ENCODE measurements around the gene UNC45B. TPM values are rescaled to one million over a fixed set of nuclear protein-coding genes. Genes with fewer than 3 reads are reported as not detected.

UNC45B gene
- total RNA-seq, 1 donor from 2014 or later: not detected

GRCh38 chr17:35235289-35235688, 87.7 kb downstream of the UNC45B start:
- Histone ChIP-seq H3K27ac (no peak overlapping the region), H3K9me3 (no peaks in the 10 kb centered on the region), H3K4me3 (no peak overlapping the region), H3K4me1 (no peaks in the 10 kb centered on the region), H3K27me3 (no peaks in the 10 kb centered on the region), H3K36me3 (no peaks in the 10 kb centered on the region)
- TF ChIP-seq, protein P1, sequence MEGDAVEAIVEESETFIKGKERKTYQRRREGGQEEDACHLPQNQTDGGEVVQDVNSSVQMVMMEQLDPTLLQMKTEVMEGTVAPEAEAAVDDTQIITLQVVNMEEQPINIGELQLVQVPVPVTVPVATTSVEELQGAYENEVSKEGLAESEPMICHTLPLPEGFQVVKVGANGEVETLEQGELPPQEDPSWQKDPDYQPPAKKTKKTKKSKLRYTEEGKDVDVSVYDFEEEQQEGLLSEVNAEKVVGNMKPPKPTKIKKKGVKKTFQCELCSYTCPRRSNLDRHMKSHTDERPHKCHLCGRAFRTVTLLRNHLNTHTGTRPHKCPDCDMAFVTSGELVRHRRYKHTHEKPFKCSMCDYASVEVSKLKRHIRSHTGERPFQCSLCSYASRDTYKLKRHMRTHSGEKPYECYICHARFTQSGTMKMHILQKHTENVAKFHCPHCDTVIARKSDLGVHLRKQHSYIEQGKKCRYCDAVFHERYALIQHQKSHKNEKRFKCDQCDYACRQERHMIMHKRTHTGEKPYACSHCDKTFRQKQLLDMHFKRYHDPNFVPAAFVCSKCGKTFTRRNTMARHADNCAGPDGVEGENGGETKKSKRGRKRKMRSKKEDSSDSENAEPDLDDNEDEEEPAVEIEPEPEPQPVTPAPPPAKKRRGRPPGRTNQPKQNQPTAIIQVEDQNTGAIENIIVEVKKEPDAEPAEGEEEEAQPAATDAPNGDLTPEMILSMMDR (IDR thresholded peaks at IDR 0.05): no peak
- intact Hi-C loops (cut with DNase I): no loop called here
- no peak for DNase-seq (ENCODE audit: low spot score in 2 of 2)

GRCh38 chr17:35235917-35236316, 88.3 kb downstream of the UNC45B start:
- no peaks in the 10 kb centered on the region for H3K27me3 ChIP-seq
- no peak for DNase-seq (ENCODE audit: low spot score in 2 of 2)
- intact Hi-C loops (cut with DNase I): no loop called here
- H3K4me1 ChIP-seq: no peaks in the 10 kb centered on the region
- no peaks in the 10 kb centered on the region for H3K36me3 ChIP-seq
- H3K27ac ChIP-seq: no peak overlapping the region
- no peak overlapping the region for H3K4me3 ChIP-seq
- no peaks in the 10 kb centered on the region for H3K9me3 ChIP-seq
- TF ChIP-seq, protein P1 (IDR thresholded peaks at IDR 0.05): no peak

DNA sequence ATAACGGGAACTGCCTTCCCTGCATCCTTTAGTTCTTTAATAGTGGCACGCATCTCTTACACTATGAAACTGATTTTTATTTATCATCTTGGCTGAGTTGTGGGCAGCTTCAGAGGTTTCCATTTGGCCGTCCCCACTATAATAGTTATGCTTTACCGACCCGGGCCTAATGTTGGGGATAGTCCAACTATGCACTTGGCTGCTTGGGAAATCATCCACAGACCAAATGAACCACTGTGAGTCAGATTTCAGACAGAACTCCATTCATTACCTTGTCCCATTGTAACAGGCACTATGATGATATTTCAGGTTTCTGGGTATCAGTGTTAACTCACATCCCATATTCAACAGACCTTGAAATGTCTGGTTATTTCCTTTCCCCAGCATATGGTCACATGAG, 89.2 kb downstream of the UNC45B start:
- Histone ChIP-seq H3K4me1 (peaks cover 2 to 4% of the 10 kb centered on the region in 2 donors), H3K36me3 (no peaks in the 10 kb centered on the region), H3K9me3 (no peaks in the 10 kb centered on the region), H3K27me3 (no peaks in the 10 kb centered on the region), H3K4me3 (no peak overlapping the region), H3K27ac (no peak overlapping the region)
- DNase-seq (ENCODE audit: low spot score in 2 of 2): no peak
- TF ChIP-seq, protein P1 (IDR thresholded peaks at IDR 0.05): no peak
- intact Hi-C loops (cut with DNase I): no loop called here

DNA sequence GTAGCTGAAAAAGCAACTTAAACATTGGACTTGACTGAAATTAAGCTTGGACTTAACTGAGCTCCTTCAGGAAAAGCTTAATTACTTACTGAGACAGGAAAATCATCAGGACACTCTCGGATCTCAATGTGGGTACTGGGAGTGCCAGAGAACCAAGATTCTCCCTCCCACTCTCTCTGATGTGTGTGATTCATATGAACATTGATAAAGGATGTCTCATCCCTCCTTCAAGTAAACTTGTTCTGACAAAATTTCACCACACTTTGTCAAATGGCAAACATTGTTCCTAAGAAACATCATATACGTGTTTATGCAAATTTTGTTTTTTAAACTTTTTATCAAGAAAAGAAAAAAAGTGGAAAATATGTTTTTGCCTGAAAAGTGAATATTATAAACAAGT, 91.2 kb downstream of the UNC45B start:
- DNase-seq (ENCODE audit: low spot score in 2 of 2): no peak
- Histone ChIP-seq H3K4me1 (peaks cover 4 to 9% of the 10 kb centered on the region in 2 donors), H3K36me3 (no peaks in the 10 kb centered on the region), H3K4me3 (no peak overlapping the region), H3K27ac (no peak overlapping the region), H3K9me3 (no peaks in the 10 kb centered on the region), H3K27me3 (no peaks in the 10 kb centered on the region)
- intact Hi-C loops (cut with DNase I): no loop called here
- TF ChIP-seq, protein P1 (IDR thresholded peaks at IDR 0.05): no peak

Other genes with a start within 250 kb of the UNC45B start
- not detected for gene CCT6B, start 186.4 kb upstream of the UNC45B start, total RNA-seq
- gene ZNF830, start 186.3 kb upstream of the UNC45B start, total RNA-seq: 1.9 TPM
- 24.5 TPM for gene LIG3, start 167.3 kb upstream of the UNC45B start, total RNA-seq
- gene RFFL, start 84.1 kb upstream of the UNC45B start, total RNA-seq: 20.0 TPM
- 3.7 TPM for gene RAD51D, start 28.0 kb upstream of the UNC45B start, total RNA-seq
- gene FNDC8, start 26.2 kb upstream of the UNC45B start, total RNA-seq: not detected
- 3.8 TPM for gene NLE1, start 5.5 kb upstream of the UNC45B start, total RNA-seq
- not detected for gene SLC35G3, start 46.6 kb downstream of the UNC45B start, total RNA-seq
- 13.0 TPM for gene SLFN5, start 95.3 kb downstream of the UNC45B start, total RNA-seq
- gene SLFN11, start 225.8 kb downstream of the UNC45B start, total RNA-seq: 30.3 TPM

Measured in ascending aorta (tissue), 2 donors.